SKM-1 treated with dmso at 0.1 percent for 144 hours (cell line): Measurements from ENCODE around the gene RPL27.

Source experiments
- DNase-seq: peaks from one replicate; lab custom pipeline; 2025; ENCODE audit not compliant: unreplicated experiment; lab: John Stamatoyannopoulos, UW

The RPL27 gene

GRCh38 chr17:43051969-43052368, 53.8 kb downstream of the RPL27 start:
- DNase-seq: no peak
